GM12892 (cell line): ENCODE measurements around the gene NUTM2D.
"Not testable (repeated sequence)": the region's sequence is repeated elsewhere in the genome, so short reads cannot be mapped to it uniquely, and the experiment has no call there.

Source experiments
- POLR2A ChIP-seq: IDR thresholded peaks from 2 replicates; pipeline ENCODE4 v1.6.1; 2011; ENCODE audit warnings: low read depth, low read length, control low read depth
- POLR2AphosphoS5 ChIP-seq: IDR thresholded peaks from 2 replicates; pipeline ENCODE4 v1.6.1; 2011; ENCODE audit warnings: low read depth, low read length, control low read depth

- not testable (repeated sequence) for TF ChIP-seq POLR2A, POLR2AphosphoS5
Measured at GRCh38 chr10:87342249-87342710, 15.3 kb upstream of the NUTM2D start.
